Naive B cell (primary cell): ENCODE measurements around the gene CARS2. TPM values are rescaled to one million over a fixed set of nuclear protein-coding genes. Genes with fewer than 3 reads are reported as not detected.
"Not testable (repeated sequence)": the region's sequence is repeated elsewhere in the genome, so short reads cannot be mapped to it uniquely, and the experiment has no call there.

Experiments
- ATAC-seq, 2 donors: fragments of 150-1000 bp; cut with Tn5 transposase; 2 replicates each; pipeline ENCODE4 v1.10.0; 2021; ENCODE audit warnings: low read depth in 2 of 2, mild to moderate bottlenecking in 2 of 2, moderate library complexity in 2 of 2
- DNase-seq: peaks from one replicate; pipeline ENCODE4 v3.0.0; 2022
- H3K27ac Mint-ChIP-seq, 6 donors: one replicate each; pipeline ENCODE4 v1.8.0; 2020 to 2022; ENCODE audit warnings: mild to moderate bottlenecking in 6 of 6, mixed read lengths in 6 of 6, moderate library complexity in 5 of 6, inconsistent platforms in 2 of 6
- H3K27me3 Mint-ChIP-seq, 3 donors: one replicate each; pipeline ENCODE4 v1.8.0; 2021 to 2022; ENCODE audit warnings: mixed read lengths in 3 of 3, mild to moderate bottlenecking in 1 of 3
- H3K36me3 Mint-ChIP-seq, 2 donors: one replicate each; pipeline ENCODE4 v1.8.0; 2020 to 2022; ENCODE audit warnings: mixed read lengths in 2 of 2, inconsistent platforms in 1 of 2, mild to moderate bottlenecking in 1 of 2
- H3K4me1 Mint-ChIP-seq, 3 donors: one replicate each; pipeline ENCODE4 v1.8.0; 2020 to 2022; ENCODE audit warnings: mixed read lengths in 3 of 3, inconsistent platforms in 1 of 3, mild to moderate bottlenecking in 1 of 3, moderate library complexity in 1 of 3
- H3K4me3 Mint-ChIP-seq, 8 donors: one replicate each; pipeline ENCODE4 v1.8.0; 2020 to 2022; ENCODE audit warnings: mild to moderate bottlenecking in 8 of 8, mixed read lengths in 8 of 8, moderate library complexity in 8 of 8, inconsistent platforms in 2 of 8
- H3K9me3 Mint-ChIP-seq, 7 donors: one replicate each; pipeline ENCODE4 v1.8.0; 2020 to 2022; ENCODE audit warnings: mixed read lengths in 7 of 7, mild to moderate bottlenecking in 5 of 7, inconsistent platforms in 2 of 7, moderate library complexity in 1 of 7
- polyA plus RNA-seq, 6 donors: library from polyadenylated mRNA; unstranded; fragments of 300-500 nt; fragmentation: Illumina TruSeq; gene quantifications; one replicate each; pipeline ENCODE4 v1.2.3, GENCODE V29; 2021; ENCODE audit warnings: low read depth in 6 of 6

The CARS2 gene
- polyA plus RNA-seq, 6 donors from 2014 or later = 44.4 to 69.8 (median 52.9) TPM

GRCh38 chr13:110701061-110701460 lies 4.9 kb downstream of the CARS2 start:
- peaks cover 16 to 19% of the 10 kb centered on the region in 2 donors for H3K36me3 Mint-ChIP-seq
- H3K4me3 Mint-ChIP-seq, DNase-seq, H3K9me3 Mint-ChIP-seq, ATAC-seq, H3K27me3 Mint-ChIP-seq: not testable (repeated sequence)
- H3K4me1 Mint-ChIP-seq = peaks cover 41 to 68% (median 58%) of the 10 kb centered on the region in 3 donors
- peak overlapping the region in 1 of 6 donors; percentile 38 for H3K27ac Mint-ChIP-seq

DNA sequence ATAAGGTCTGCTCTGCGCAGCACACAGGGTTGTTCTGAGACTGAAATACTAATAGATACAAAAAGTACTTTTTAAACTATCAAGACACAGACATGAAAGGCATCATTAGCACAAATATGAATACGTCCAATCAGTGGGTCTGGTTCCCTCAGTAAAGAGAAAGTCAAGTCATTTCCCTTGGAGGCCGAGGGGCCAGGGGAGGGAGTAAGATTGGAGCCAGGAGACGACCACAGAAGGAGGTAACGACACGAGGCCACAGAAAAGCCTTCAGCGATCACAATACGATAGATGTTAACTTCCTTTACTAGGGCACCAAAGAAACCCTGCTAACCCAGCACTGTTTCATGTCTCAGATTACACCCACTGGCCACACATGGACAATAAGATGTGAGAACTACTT lies 5.3 kb downstream of the CARS2 start:
- H3K4me3 Mint-ChIP-seq = peak overlapping the region in 1 of 8 donors; percentile 18
- no peak for ATAC-seq
- DNase-seq = no peak
- no peaks in the 10 kb centered on the region for H3K9me3 Mint-ChIP-seq
- H3K27me3 Mint-ChIP-seq = no peaks in the 10 kb centered on the region
- H3K4me1 Mint-ChIP-seq = peaks cover 39 to 68% (median 58%) of the 10 kb centered on the region in 3 donors
- H3K36me3 Mint-ChIP-seq = peaks cover 16 to 19% of the 10 kb centered on the region in 2 donors
- H3K27ac Mint-ChIP-seq = no peak overlapping the region

GRCh38 chr13:110700186-110700585 lies 5.7 kb downstream of the CARS2 start:
- Mint-ChIP-seq H3K4me3 (no peak overlapping the region), H3K36me3 (peaks cover 16 to 19% of the 10 kb centered on the region in 2 donors)

DNA sequence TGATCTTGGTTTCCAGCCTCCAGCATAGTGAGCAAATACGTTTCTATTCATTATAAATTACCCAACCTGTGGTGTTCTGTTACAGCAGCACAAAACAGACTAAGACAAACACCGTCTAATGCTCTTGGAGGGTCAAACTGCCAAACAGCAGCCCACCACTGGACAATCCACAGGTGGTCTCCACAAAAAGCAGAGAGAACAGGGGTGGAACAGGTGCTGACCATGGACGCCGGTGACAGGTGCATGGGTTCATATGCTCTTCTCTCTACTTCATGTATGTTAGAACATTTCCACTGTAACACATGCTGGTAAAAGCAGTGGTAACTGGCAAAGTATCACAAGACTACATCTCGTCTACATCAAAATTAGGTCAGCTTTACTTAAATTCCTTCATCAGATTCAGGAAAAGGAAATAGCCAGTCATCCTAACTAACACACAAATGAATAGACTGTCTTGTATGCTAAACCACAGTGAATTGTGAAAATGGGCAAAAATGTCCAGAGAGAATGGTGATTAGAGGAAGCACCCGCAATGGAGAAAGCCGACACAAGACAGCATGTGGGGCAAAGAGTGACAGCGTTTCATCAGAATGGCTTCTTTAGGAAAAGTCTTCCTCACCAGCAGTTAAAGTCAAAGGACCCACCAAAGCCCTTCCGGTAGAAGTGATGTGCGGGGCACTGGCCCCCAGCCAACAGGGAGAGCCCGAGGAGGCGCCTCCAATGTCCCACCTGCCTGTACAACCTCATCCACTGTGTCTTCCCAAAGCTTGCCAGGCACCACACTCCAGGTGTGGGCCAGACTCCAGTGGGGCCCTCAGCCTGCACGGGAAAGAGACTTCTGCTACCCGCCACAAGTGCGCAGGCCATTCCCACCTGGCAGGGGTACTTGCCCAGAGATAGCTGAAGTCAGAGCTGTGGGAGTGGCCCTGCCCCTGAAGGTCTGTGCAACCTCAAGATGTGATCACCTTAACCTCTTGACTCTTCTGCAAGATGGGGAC lies 6.5 kb downstream of the CARS2 start:
- no peak for ATAC-seq
- Mint-ChIP-seq H3K27ac (peak overlapping the region in 1 of 6 donors; percentile 26), H3K4me1 (peaks cover 37 to 58% (median 58%) of the 10 kb centered on the region in 3 donors), H3K9me3 (no peaks in the 10 kb centered on the region), H3K27me3 (no peaks in the 10 kb centered on the region), H3K4me3 (peak overlapping the region in 2 of 8 donors; percentile 41 to 70), H3K36me3 (peaks cover 16 to 19% of the 10 kb centered on the region in 2 donors)
- DNase-seq = no peak

More at GRCh38 chr13:110700186-110700585, 5.7 kb downstream of the CARS2 start:
- peaks cover 37 to 66% (median 58%) of the 10 kb centered on the region in 3 donors for H3K4me1 Mint-ChIP-seq
- no peak overlapping the region for H3K27ac Mint-ChIP-seq
- no peaks in the 10 kb centered on the region for H3K27me3 Mint-ChIP-seq
- H3K9me3 Mint-ChIP-seq = no peaks in the 10 kb centered on the region
- ATAC-seq (no peak), DNase-seq (no peak)

DNA sequence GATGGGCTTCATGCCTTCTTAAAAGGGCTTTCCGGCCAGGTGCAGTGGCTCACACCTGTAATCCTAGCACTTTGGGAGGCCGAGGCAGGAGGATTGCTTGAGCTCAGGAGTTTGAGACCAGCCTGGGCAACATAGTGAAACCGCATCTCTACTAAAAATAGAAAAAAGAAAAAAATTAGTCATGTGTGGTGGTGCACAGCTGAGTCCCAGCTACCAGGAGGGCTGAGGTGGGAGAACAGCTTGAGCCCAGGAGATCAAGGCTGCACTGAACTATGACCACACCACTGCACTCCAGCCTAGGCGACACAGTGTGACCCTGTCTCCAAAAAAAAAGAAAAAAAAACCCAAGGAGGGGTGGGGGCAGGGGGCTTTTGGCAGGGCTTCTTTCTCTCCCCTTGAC lies 7.2 kb downstream of the CARS2 start:
- Mint-ChIP-seq H3K27ac (no peak overlapping the region), H3K9me3 (no peaks in the 10 kb centered on the region), H3K36me3 (peaks cover 16 to 19% of the 10 kb centered on the region in 2 donors), H3K4me1 (peaks cover 37 to 56% (median 53%) of the 10 kb centered on the region in 3 donors), H3K4me3 (peak overlapping the region in 3 of 8 donors; percentile 9 to 25 (median 20)), H3K27me3 (no peaks in the 10 kb centered on the region)
- no peak for ATAC-seq
- DNase-seq = no peak

DNA sequence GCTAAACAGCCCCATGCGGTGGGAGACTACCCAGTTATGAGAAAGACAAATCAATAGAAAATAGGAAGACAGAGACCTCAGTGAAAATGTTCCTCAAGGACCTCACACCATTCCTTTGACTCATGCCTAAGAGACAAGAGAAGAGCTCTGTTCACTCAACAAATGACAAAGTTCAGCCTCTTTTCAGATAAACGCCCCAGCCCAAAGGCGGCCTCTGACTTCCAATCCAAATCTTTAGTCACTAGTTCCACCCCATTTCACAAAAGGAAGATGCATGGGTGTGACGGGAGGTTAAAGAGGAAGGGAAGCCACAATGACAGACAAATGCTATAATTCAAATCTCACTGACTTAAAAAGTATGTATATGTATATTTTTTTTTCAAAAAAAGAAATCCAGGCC lies 8.1 kb downstream of the CARS2 start:
- Mint-ChIP-seq H3K27me3 (no peaks in the 10 kb centered on the region), H3K36me3 (peaks cover 16 to 19% of the 10 kb centered on the region in 2 donors), H3K4me1 (peaks cover 34 to 49% (median 47%) of the 10 kb centered on the region in 3 donors), H3K27ac (peak overlapping the region in 1 of 6 donors; percentile 91), H3K4me3 (no peak overlapping the region), H3K9me3 (no peaks in the 10 kb centered on the region)
- ATAC-seq = no peak
- DNase-seq = no peak

GRCh38 chr13:110696776-110697175 lies 9.1 kb downstream of the CARS2 start:
- Mint-ChIP-seq H3K9me3 (no peaks in the 10 kb centered on the region), H3K27ac (peak overlapping the region in 2 of 6 donors; percentile 56 to 70), H3K27me3 (no peaks in the 10 kb centered on the region), H3K4me1 (peaks cover 24 to 39% (median 38%) of the 10 kb centered on the region in 3 donors), H3K4me3 (no peak overlapping the region), H3K36me3 (peaks cover 16 to 19% of the 10 kb centered on the region in 2 donors)
- DNase-seq (no peak), ATAC-seq (no peak)

DNA sequence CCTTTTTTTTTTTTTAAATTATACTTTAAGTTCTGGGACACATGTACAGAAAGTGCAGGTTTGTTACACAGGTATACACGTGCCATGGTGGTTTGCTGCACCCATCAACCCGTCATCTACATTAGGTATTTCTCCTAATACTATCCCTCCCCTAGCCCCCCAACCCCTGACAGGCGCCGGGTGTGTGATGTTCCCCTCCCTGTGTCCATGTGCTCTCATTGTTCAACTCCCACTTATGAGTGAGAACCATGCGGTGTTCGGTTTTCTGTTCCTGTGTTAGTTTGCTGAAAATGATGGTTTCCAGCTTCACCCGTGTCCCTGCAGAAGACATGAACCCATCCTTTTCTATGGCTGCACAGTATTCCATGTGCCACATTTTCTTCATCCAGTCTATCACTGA lies 10.1 kb downstream of the CARS2 start:
- H3K4me3 Mint-ChIP-seq, ATAC-seq, DNase-seq, H3K27me3 Mint-ChIP-seq, H3K9me3 Mint-ChIP-seq: not testable (repeated sequence)
- Mint-ChIP-seq H3K4me1 (peaks cover 21 to 40% (median 38%) of the 10 kb centered on the region in 3 donors), H3K36me3 (peaks cover 12% of the 10 kb centered on the region in 2 donors), H3K27ac (peak overlapping the region in 1 of 6 donors; percentile 54)

DNA sequence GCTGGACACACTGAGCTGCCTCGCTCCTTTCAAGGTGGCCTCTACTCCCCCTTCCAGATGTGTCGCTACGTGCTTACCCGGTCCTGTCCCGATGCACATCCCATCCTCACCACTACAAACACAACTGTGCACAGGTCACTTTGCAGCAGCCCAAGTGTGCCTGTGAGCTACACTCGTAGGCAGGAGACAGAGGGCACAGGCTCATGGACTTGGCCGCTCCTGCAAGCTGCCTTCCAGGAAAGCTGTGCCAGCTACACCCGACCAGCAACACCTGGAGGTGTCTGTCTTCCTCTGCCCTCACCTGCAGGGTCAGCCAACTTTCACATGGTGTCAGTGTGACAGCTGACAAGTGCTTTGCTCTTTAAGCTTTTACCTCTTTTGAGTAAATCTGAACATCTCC lies 15.4 kb downstream of the CARS2 start:
- ATAC-seq = no peak
- H3K36me3 Mint-ChIP-seq = peaks cover 1 to 3% of the 10 kb centered on the region in 2 donors

DNA sequence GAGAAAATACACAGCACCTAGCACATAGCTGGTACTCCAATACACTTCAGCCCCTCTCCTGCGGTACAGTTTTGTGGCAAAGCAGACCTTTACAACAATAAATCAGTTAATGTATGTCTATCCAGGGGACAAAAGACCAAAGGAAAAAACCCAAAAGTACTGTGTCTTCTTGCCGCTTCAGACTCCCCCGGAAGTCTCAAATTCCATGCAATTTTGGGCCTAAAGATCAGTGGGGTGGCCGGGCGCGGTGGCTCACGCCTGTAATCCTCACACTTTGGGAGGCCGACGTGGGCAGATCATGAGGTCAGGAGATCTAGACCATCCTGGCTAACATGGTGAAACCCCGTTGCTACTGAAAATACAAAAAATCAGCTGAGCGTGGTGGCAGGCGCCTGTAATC lies 16.2 kb downstream of the CARS2 start:
- no peak for ATAC-seq

More for the DNA sequence above, 15.4 kb downstream of the CARS2 start:
- H3K27ac Mint-ChIP-seq = peak overlapping the region in 1 of 6 donors; percentile 73
- no peak for DNase-seq
- H3K4me1 Mint-ChIP-seq = peaks cover 5 to 11% (median 6%) of the 10 kb centered on the region in 3 donors
- H3K27me3 Mint-ChIP-seq = no peaks in the 10 kb centered on the region
- H3K9me3 Mint-ChIP-seq = no peaks in the 10 kb centered on the region
- H3K4me3 Mint-ChIP-seq = no peak overlapping the region

DNA sequence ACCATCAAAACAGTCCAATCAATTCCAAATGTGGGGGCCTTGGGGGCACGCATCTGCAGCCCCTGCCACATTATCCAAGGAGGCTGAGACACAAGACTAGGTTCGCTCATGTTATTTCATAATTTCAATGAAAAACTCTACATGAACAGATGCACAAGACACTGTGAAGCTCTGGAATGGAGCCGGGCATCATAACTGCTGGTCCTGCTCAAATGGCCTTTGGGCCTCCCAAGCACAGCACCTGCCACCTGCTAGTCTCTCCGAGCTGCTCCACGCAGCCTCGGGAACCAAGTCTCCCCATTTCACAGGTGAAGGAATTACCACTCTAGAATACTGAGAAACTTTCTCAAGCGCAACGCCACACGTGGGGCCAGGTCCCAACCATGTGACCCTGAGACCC lies 16.9 kb downstream of the CARS2 start:
- Mint-ChIP-seq H3K4me3 (no peak overlapping the region), H3K27me3 (no peaks in the 10 kb centered on the region), H3K9me3 (no peaks in the 10 kb centered on the region), H3K36me3 (peaks cover 6 to 8% of the 10 kb centered on the region in 2 donors), H3K4me1 (peaks cover 5 to 11% (median 6%) of the 10 kb centered on the region in 3 donors), H3K27ac (peak overlapping the region in 2 of 6 donors; percentile 43 to 67)
- ATAC-seq (no peak), DNase-seq (no peak)

More for the DNA sequence above, 16.2 kb downstream of the CARS2 start:
- Mint-ChIP-seq H3K27ac (peak overlapping the region in 1 of 6 donors; percentile 57), H3K4me1 (peaks cover 5 to 11% (median 6%) of the 10 kb centered on the region in 3 donors), H3K36me3 (peaks cover 6 to 8% of the 10 kb centered on the region in 2 donors), H3K9me3 (no peaks in the 10 kb centered on the region), H3K4me3 (no peak overlapping the region), H3K27me3 (no peaks in the 10 kb centered on the region)
- DNase-seq = no peak

- peak overlapping the region in 1 of 6 donors; percentile 42 for H3K27ac Mint-ChIP-seq
- ATAC-seq = no peak
- peak overlapping the region in 1 of 8 donors; percentile 25 for H3K4me3 Mint-ChIP-seq
Measured at GRCh38 chr13:110687736-110688135, 18.2 kb downstream of the CARS2 start.

DNA sequence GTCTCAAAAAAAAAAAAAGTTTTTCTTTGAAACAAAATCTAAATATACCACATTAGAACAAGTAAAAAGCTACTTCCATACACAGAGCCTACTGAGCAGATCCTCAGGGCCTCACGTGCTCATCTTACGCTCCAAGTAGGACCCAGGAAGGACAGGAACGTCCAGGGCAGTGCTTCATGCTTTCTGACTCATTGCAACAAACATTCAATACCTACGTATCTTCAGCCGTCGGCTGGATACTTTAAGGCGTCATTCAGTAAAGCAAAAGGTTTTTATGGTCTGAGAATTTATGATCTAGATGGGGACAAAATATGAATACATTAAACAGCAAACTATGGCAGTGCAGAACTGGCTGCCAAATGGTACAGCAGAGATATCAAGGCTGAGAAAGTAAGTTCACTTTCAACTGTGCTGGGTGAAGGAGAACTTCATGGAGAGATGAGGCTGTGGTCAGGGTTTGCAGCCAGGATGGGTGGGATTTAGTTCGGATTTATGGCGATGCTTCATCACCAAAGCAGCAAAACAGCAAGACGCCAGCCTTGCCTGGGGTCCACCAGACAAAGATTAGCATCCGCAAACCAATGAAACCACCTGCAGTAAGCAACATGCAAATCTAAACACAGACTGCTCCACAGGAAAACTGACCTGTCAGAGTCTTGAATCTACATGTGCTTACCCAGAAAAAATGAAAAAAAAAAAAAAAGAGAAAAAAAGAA lies 20.5 kb downstream of the CARS2 start:
- Mint-ChIP-seq H3K27ac (peak overlapping the region in 2 of 6 donors; percentile 47 to 90), H3K27me3 (no peaks in the 10 kb centered on the region), H3K36me3 (peaks cover 6 to 20% of the 10 kb centered on the region in 2 donors), H3K9me3 (no peaks in the 10 kb centered on the region), H3K4me1 (peaks cover 7 to 15% (median 8%) of the 10 kb centered on the region in 3 donors), H3K4me3 (no peak overlapping the region)
- DNase-seq (no peak), ATAC-seq (no peak)

More at GRCh38 chr13:110687736-110688135, 18.2 kb downstream of the CARS2 start:
- peaks cover 6 to 8% of the 10 kb centered on the region in 2 donors for H3K36me3 Mint-ChIP-seq
- DNase-seq = no peak
- no peaks in the 10 kb centered on the region for H3K27me3 Mint-ChIP-seq
- no peaks in the 10 kb centered on the region for H3K9me3 Mint-ChIP-seq
- H3K4me1 Mint-ChIP-seq = peaks cover 5 to 17% (median 11%) of the 10 kb centered on the region in 3 donors
